Measurements from ENCODE around the gene GPR183.

- no peak for TF ChIP-seq POLR2AphosphoS5 (IDR thresholded peaks at IDR 0.05; ENCODE audit: low read depth, low read length)
- no peak for TF ChIP-seq SP1 (IDR thresholded peaks at IDR 0.05; ENCODE audit: low read depth)
- TF ChIP-seq EZH2 (IDR thresholded peaks at IDR 0.05): no peak
- TF ChIP-seq CTCF (IDR thresholded peaks at IDR 0.05 in 2 of 3, conservative IDR thresholded peaks at IDR 0.05 in 1 of 3; ENCODE audit: borderline replicate concordance in 1 of 3, insufficient read depth in 1 of 3, low read depth in 2 of 3, low read length in 2 of 3): no peak
- no peak for TF ChIP-seq POLR2A (IDR thresholded peaks at IDR 0.05; ENCODE audit: borderline replicate concordance, extremely low read depth, insufficient read depth, insufficient read length)
Measured at GRCh38 chr13:99256709-99257108, 50.5 kb downstream of the GPR183 start.

All from HCT116 (cell line).